Suppressor macrophage treated with lipopolysaccharide for 4 hours (primary cell): ENCODE measurements around the gene FAM9C.
"Not testable (repeated sequence)": the region's sequence is repeated elsewhere in the genome, so short reads cannot be mapped to it uniquely, and the experiment has no call there.

Experiments
- DNase-seq: peaks from one replicate; pipeline ENCODE4 v3.0.0-alpha.2; 2020

FAM9C gene

GRCh38 chrX:13076176-13076961 lies 31.9 kb upstream of the FAM9C start:
- DNase-seq, result no peak

- DNase-seq, result no peak
Observed at GRCh38 chrX:13074297-13075262, 30.2 kb upstream of the FAM9C start.

- no peak for DNase-seq
Observed at GRCh38 chrX:13069771-13070416, 25.5 kb upstream of the FAM9C start.

DNA sequence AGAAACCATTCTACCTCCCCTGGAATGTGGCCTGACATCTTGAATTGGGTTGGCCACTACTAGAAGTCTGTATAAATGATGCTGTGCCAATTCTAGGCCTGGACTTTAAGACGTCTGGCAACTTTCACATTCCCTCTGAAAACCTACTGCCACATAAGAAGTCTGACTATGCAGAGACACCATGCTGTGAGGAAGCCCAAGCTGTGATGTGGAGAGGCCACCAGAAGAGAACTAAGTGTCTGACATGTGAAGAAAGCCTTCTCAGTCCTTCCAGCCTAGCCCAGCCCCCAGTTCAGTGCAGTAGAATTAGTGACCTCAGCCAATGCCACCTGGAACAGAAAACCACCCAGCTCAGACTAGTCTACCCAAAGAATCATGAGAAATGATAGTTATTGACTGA lies 24.2 kb upstream of the FAM9C start:
- DNase-seq, result no peak

DNA sequence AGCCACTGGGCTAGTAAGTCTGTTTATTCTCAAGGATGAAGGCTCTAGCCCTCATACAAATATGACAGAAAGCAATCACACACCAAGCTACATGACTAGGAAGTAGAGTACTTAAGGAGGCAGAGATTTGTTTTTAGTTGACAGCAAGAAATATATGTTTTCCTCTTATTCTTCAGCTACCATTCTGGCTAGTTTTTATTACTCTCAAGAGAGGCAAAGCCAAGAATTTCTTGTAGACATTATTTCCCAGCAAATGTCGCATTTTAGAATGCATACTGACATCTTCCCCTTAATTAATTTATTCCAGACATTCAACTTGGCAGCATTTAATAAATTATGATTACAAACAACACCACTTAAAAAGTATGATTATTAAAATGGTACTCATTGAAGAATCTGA lies 23.4 kb upstream of the FAM9C start:
- no peak for DNase-seq

GRCh38 chrX:13066391-13066790 lies 22.0 kb upstream of the FAM9C start:
- no peak for DNase-seq

DNA sequence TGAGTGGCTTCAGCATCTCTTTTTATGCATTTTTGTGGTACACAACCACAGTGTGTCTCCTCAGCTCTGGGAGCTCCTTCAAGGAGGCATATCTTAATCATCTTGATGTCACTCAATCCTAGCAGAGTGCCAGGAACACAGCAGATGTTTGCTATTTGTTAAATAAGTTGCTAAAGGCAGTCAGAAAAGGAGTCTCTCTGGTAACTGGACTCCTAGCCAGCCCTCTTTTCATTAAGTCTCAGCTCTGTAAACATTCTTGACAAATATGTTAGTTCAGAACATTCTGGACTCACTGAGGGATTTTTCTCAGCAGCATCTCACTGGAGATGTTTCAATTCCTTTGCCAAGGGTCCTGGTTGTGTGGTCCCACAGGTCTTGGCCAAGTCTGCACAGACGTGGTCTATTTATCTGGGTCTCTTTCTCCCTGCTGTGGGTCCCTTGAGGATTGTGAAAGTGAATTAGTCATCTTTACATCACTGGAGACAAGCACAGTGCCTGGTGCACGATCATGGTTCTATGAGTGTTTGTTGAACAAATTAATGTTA lies 20.3 kb upstream of the FAM9C start:
- no peak for DNase-seq

DNA sequence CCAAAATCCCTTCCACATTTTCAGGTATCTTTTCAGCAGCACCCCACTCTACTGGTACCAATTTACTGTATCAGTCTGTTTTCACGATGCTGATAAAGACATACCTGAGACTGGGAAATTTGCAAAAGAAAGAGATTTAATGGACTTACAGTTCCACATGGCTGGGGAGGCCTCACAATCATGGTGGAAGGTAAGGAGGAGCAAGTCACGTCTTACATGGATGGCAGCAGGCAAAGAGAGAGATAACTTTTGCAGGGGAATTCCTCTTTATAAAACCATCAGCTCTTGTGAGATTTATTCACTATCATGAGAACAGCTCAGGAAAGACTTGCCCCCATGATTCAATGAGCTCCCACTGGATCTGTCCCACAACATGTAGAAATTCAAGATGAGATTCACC lies 18.7 kb upstream of the FAM9C start:
- DNase-seq, result not testable (repeated sequence)

DNA sequence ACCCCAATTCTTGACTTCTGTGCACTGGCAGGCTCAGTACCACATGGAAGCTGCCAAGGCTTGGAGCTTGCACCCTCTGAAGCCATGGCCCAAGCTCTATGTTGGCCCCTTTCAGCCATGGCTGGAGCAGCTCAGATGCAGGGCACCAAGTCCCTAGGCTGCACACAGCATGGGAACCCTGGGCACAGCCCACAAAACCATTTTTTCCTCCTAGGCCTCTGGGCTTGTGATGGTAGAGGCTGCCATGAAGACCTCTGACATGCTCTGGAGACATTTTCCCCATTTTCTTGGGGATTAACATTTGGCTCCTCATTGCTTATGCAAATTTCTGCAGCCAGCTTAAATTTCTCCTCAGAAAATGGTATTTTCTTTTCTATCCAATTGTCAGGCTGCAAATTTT lies 17.9 kb upstream of the FAM9C start:
- not testable (repeated sequence) for DNase-seq

- not testable (repeated sequence) for DNase-seq
Observed at GRCh38 chrX:13061215-13061708, 16.8 kb upstream of the FAM9C start.

DNA sequence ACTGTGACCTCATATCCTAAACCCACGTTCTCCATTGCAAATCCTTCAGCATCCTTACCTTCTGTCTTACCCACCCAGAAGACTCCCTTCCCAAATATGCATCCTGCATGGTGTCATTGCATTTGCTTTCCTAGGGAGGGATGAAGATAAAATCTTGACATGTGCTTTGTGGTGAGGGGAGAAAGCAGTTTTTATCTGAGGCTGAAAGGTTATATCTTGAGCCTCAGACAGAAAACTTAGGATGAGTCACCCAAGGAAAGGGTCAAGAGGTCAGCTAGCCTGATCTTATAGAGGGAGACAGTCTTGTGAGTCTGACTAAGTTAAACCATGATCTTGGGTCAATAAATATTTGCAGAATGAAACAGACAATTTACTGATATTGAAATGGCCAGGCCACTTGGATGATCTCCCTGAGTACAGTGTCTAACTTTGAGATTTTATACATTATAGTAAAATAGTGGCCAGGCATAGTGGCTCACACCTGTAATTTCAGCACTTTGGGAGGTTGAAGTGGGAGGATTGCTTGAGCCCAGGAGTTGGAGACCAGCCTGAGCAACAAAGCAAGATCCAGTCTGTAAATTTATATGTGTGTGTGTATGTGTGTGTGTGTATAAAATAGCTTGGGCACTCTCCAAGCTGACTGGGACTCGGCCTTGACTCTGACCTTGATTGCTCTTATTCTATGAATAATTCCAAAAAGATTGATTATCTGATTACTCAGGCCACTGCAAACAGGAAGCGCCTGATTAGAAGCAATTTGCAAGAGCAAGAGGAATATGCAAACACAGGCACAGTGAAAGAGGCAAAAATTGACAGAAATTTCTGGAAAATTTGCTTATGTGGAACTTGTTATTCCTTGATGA lies 15.4 kb upstream of the FAM9C start:
- DNase-seq, result peak; percentile 53

DNA sequence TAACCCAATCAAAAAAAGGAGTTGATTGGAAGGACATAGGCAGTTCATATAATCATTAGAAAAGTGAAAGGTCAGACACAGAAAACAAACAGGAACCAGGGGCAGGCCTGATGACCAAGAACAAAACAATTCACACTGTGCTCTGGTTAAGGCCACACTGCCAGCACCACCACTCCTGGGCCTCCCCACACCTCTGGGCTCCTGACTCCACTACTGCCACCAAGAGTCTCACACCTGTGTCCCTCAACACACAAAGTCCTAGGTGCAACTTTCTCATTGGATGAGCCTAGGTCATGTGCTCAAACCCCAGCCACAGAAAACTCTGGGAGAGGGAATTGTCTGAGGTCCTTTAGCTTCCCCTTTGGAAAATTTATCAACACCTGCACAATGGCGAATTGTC lies 11.1 kb upstream of the FAM9C start:
- peak; percentile 35 for DNase-seq

DNA sequence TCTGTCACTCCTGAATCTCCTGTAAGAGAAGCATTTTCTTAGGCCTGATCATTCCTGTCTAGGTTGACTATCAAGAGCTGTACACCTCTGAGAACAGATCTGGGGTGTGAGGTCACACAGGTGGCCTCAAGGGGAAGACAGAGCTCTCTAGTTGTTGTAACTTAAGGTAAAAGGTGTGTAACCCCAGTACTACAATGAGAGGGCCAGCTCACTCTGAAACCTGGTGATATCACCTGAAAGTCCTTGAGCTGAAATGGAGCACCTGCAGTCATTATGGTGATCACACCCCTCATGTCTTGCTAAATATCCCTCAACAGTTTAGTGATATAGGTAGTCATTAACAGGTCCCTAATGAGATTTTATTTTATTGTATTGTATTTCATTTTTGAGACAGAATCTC lies 8.8 kb upstream of the FAM9C start:
- no peak for DNase-seq

DNA sequence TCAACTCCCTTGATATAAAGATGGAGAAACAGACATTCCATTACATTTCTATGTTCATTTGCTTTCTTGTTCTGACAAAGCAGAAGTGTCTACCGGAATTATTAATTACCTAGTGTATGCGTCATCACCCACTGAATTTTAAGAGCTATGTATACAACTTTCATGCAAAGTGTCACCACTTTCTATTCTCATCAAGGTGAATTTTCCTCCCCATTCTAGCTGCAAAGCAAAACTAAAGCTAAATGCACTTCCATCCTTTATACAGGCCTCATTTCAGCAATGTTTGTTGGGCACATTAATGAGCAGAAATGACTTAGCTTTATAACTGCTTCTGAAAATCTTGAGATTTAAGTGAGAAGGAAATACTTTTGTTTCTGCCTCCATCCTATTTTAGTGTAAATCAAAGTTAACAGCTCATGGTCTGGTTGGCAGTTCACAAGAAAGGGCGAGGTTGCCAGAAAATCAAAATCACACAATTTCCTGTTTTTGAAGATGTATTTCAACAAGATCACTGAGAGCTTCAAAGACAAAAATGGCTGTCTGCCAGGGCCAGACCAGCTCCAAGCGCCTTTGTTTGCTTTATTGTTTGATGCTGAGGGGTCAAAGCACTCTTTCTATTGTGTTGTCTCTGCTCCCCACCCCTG lies 7.2 kb upstream of the FAM9C start:
- DNase-seq, result peak; percentile 26

DNA sequence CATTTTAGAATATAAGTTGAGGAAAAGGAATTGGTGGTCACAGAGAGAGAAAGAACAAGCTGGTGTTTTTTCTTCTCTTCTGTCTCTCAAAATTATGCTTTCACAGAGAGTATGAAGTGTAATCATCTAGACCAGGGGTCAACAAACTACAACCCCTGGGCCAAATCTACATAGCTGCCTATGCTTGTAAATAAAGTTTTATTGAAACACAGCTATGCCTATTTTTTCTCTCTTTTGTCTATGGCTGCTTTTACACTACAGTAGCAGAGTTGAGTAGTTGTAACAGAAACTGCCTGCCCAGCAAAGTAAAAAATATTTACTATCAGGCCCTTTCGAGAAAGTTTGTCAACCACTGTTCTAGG lies 6.7 kb upstream of the FAM9C start:
- DNase-seq, result no peak

DNA sequence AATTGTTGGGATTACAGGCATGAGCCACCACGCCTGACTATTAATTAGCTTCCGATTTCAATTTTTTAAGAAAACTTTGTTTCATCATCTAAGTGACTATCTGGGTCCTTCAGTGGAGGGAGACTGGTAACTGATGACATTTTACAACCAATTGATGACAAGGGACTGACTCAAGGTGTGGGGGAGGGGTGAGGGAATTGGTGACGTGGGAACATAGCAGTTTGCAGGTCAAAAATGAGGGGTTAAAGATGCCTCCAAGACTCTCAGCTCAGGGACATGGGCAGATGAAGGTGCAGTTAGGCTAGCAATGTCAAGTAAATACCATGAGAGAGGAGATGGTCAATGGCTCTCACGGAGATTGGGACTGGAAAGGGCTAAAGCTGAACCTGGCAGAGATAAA lies 5.7 kb upstream of the FAM9C start:
- no peak for DNase-seq

DNA sequence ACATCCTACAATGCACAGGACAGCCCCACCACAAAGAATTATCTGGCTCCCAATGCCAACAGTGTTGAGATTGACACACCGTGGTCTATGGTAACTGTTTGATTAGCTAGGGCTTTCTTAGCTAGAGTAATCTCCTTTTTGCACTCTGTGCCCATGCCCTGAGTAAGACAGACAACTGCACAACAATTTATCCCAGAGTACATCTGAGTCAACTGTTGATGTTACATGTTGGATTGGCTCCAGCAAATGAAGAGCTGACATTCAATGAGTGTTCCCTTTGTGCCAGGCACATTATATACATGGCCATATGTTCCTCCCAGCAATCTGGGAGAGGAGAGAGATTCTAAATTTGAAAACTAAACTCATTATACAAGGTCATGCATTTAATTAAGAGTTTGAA lies 3.9 kb upstream of the FAM9C start:
- DNase-seq, result no peak

DNA sequence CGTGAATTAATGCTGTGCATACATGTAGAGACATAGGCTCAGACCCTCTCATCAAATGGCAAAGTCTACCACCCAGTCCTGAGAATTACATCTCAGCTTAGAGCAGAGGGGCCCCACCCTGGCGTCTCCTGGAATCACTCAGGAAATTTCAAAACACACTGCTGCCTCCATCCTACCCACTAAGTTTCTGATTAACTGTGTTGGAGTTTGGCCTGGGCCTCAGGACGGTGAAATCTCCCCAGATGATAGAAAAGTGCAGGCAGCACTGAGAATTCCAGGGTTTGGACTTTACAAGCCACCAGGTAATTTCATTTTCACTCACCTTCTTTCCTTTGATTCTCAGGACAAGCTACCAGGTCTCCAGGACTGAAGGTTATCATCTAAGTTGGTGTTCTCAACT lies 3.3 kb upstream of the FAM9C start:
- no peak for DNase-seq

GRCh38 chrX:13046141-13046855 lies 1.9 kb upstream of the FAM9C start:
- DNase-seq, result no peak

DNA sequence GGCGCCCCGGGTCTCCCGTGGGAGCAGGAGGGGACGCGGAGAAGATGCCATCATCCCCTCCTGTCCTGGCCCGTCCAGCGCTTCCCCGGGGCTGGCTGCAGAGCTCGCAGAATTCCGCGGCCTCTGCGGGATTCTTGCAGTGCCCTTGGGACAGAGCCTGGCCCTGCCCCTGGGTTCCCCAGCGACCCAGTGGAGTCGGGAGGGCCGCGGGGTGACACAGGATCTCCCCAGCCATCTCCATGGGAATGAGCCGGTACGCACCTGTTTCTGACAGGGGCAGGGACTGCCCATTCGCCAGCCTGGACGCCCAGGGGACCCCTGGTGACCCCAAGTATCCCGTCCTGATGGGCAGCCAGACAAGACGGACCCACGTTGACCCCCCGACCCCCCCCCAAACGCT lies 482 bp downstream of the FAM9C start:
- no peak for DNase-seq

- DNase-seq, result no peak
Observed at GRCh38 chrX:13043138-13043537, 1.3 kb downstream of the FAM9C start.
